ENCODE data around the gene PIWIL4. TPM values are rescaled to one million over a fixed set of nuclear protein-coding genes. Genes with fewer than 3 reads are reported as not detected.

The PIWIL4 gene
- total and polyA plus RNA-seq, 9 of the 15 experiments (the other 6 are each of a cell fraction or from before 2014, with no cell fraction given): 6.3 to 17.0 (median 10.8) TPM

GRCh38 chr11:94639901-94640721, 72.9 kb downstream of the PIWIL4 start (continued):
- TF ChIP-seq, protein P1, sequence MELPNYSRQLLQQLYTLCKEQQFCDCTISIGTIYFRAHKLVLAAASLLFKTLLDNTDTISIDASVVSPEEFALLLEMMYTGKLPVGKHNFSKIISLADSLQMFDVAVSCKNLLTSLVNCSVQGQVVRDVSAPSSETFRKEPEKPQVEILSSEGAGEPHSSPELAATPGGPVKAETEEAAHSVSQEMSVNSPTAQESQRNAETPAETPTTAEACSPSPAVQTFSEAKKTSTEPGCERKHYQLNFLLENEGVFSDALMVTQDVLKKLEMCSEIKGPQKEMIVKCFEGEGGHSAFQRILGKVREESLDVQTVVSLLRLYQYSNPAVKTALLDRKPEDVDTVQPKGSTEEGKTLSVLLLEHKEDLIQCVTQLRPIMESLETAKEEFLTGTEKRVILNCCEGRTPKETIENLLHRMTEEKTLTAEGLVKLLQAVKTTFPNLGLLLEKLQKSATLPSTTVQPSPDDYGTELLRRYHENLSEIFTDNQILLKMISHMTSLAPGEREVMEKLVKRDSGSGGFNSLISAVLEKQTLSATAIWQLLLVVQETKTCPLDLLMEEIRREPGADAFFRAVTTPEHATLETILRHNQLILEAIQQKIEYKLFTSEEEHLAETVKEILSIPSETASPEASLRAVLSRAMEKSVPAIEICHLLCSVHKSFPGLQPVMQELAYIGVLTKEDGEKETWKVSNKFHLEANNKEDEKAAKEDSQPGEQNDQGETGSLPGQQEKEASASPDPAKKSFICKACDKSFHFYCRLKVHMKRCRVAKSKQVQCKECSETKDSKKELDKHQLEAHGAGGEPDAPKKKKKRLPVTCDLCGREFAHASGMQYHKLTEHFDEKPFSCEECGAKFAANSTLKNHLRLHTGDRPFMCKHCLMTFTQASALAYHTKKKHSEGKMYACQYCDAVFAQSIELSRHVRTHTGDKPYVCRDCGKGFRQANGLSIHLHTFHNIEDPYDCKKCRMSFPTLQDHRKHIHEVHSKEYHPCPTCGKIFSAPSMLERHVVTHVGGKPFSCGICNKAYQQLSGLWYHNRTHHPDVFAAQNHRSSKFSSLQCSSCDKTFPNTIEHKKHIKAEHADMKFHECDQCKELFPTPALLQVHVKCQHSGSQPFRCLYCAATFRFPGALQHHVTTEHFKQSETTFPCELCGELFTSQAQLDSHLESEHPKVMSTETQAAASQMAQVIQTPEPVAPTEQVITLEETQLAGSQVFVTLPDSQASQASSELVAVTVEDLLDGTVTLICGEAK (IDR thresholded peaks at IDR 0.05): peak; percentile 69
- TF ChIP-seq, protein P1 (CRISPR knock-in tag; IDR thresholded peaks at IDR 0.05): no peak
- TF ChIP-seq POLR2G (IDR thresholded peaks at IDR 0.05; ENCODE audit: low read depth, low read length) (peak; percentile 68), CREM (IDR thresholded peaks at IDR 0.05; ENCODE audit: low read depth) (0 out of 2 replicates have a peak, but pooled peaks have one; percentile 21), SMARCA4 (IDR thresholded peaks at IDR 0.05) (no peak), RBM25 (IDR thresholded peaks at IDR 0.05; ENCODE audit: low read depth, low read length, severe bottlenecking) (peak; percentile 70)
